ENCODE data around the gene KRT37.
A peak's percentile ranks its signal among the peaks of the same experiment; 100 is the strongest.
"Not testable (repeated sequence)": the region's sequence is repeated elsewhere in the genome, so short reads cannot be mapped to it uniquely, and the experiment has no call there.

The KRT37 gene

GRCh38 chr17:41422586-41422985 lies 1.8 kb downstream of the KRT37 start:
- not testable (repeated sequence) for DNase-seq; H3K27ac Mint-ChIP-seq; H3K36me3 Mint-ChIP-seq; ATAC-seq (replicated peaks); H3K4me3 Mint-ChIP-seq; H3K4me1 Mint-ChIP-seq; H3K9me3 Mint-ChIP-seq
- peaks cover 15 to 41% of the 10 kb centered on the region in 2 donors for H3K27me3 Mint-ChIP-seq

GRCh38 chr17:41421617-41422016 lies 2.8 kb downstream of the KRT37 start:
- peaks cover 11 to 41% of the 10 kb centered on the region in 2 donors for H3K27me3 Mint-ChIP-seq

GRCh38 chr17:41421116-41421515 lies 3.3 kb downstream of the KRT37 start:
- no peak for DNase-seq
- Mint-ChIP-seq H3K27me3 (peaks cover 11 to 40% of the 10 kb centered on the region in 2 donors), H3K36me3 (no peaks in the 10 kb centered on the region), H3K27ac (no peak overlapping the region), H3K9me3 (no peaks in the 10 kb centered on the region), H3K4me3 (no peak overlapping the region), H3K4me1 (peaks cover 0 to 7% of the 10 kb centered on the region in 2 donors)
- no peak for ATAC-seq (replicated peaks)

More at GRCh38 chr17:41421617-41422016, 2.8 kb downstream of the KRT37 start:
- Mint-ChIP-seq H3K27ac (no peak overlapping the region), H3K4me3 (no peak overlapping the region), H3K9me3 (no peaks in the 10 kb centered on the region), H3K4me1 (peaks cover 0 to 7% of the 10 kb centered on the region in 2 donors), H3K36me3 (no peaks in the 10 kb centered on the region)
- ATAC-seq (replicated peaks) (no peak), DNase-seq (no peak)

- Mint-ChIP-seq H3K9me3 (no peaks in the 10 kb centered on the region), H3K27ac (no peak overlapping the region), H3K27me3 (peaks cover 5 to 31% of the 10 kb centered on the region in 2 donors), H3K36me3 (no peaks in the 10 kb centered on the region), H3K4me1 (peaks cover 0 to 7% of the 10 kb centered on the region in 2 donors), H3K4me3 (no peak overlapping the region)
- DNase-seq: no peak
- ATAC-seq (replicated peaks): no peak
These were observed 4.3 kb downstream of the KRT37 start for GRCh38 chr17:41420134-41420533.

GRCh38 chr17:41419716-41420115 lies 4.7 kb downstream of the KRT37 start:
- ATAC-seq (replicated peaks): no peak
- H3K4me3 Mint-ChIP-seq: no peak overlapping the region
- H3K36me3 Mint-ChIP-seq: no peaks in the 10 kb centered on the region
- no peaks in the 10 kb centered on the region for H3K9me3 Mint-ChIP-seq
- H3K27me3 Mint-ChIP-seq: peaks cover 4 to 31% of the 10 kb centered on the region in 2 donors
- no peak overlapping the region for H3K27ac Mint-ChIP-seq
- peaks cover 0 to 7% of the 10 kb centered on the region in 2 donors for H3K4me1 Mint-ChIP-seq
- no peak for DNase-seq

GRCh38 chr17:41418116-41418860 lies 6.1 kb downstream of the KRT37 start:
- Mint-ChIP-seq H3K4me1 (peaks cover 0 to 7% of the 10 kb centered on the region in 2 donors), H3K4me3 (no peak overlapping the region), H3K36me3 (no peaks in the 10 kb centered on the region), H3K27me3 (peaks cover 8 to 33% of the 10 kb centered on the region in 2 donors), H3K9me3 (no peaks in the 10 kb centered on the region), H3K27ac (no peak overlapping the region)
- ATAC-seq (replicated peaks): no peak
- DNase-seq: no peak

- H3K27ac Mint-ChIP-seq: peak overlapping the region; percentile 26
- peak; percentile 73 for ATAC-seq (replicated peaks)
- DNase-seq: no peak
These were observed 6.8 kb downstream of the KRT37 start for GRCh38 chr17:41417576-41418015.

GRCh38 chr17:41417127-41417526 lies 7.3 kb downstream of the KRT37 start:
- H3K4me1 Mint-ChIP-seq: peaks cover 0 to 7% of the 10 kb centered on the region in 2 donors
- peak overlapping the region; percentile 26 for H3K27ac Mint-ChIP-seq
- no peaks in the 10 kb centered on the region for H3K36me3 Mint-ChIP-seq
- DNase-seq (no peak), ATAC-seq (replicated peaks) (no peak)
- H3K4me3 Mint-ChIP-seq: no peak overlapping the region
- peaks cover 8 to 31% of the 10 kb centered on the region in 2 donors for H3K27me3 Mint-ChIP-seq
- no peaks in the 10 kb centered on the region for H3K9me3 Mint-ChIP-seq

More at GRCh38 chr17:41417576-41418015, 6.8 kb downstream of the KRT37 start:
- Mint-ChIP-seq H3K4me3 (no peak overlapping the region), H3K27me3 (peaks cover 8 to 27% of the 10 kb centered on the region in 2 donors), H3K9me3 (no peaks in the 10 kb centered on the region), H3K4me1 (peaks cover 0 to 7% of the 10 kb centered on the region in 2 donors), H3K36me3 (no peaks in the 10 kb centered on the region)

- H3K27ac Mint-ChIP-seq: no peak overlapping the region
- peaks cover 8 to 38% of the 10 kb centered on the region in 2 donors for H3K27me3 Mint-ChIP-seq
- H3K4me3 Mint-ChIP-seq: no peak overlapping the region
- no peaks in the 10 kb centered on the region for H3K36me3 Mint-ChIP-seq
- H3K4me1 Mint-ChIP-seq: peaks cover 0 to 7% of the 10 kb centered on the region in 2 donors
- ATAC-seq (replicated peaks) (no peak), DNase-seq (no peak)
- H3K9me3 Mint-ChIP-seq: no peaks in the 10 kb centered on the region
These were observed 7.9 kb downstream of the KRT37 start for GRCh38 chr17:41416479-41416878.

- H3K27me3 Mint-ChIP-seq: peaks cover 8 to 43% of the 10 kb centered on the region in 2 donors
- ATAC-seq (replicated peaks): no peak
- DNase-seq: no peak
- peaks cover 0 to 7% of the 10 kb centered on the region in 2 donors for H3K4me1 Mint-ChIP-seq
- H3K4me3 Mint-ChIP-seq: no peak overlapping the region
- no peak overlapping the region for H3K27ac Mint-ChIP-seq
- no peaks in the 10 kb centered on the region for H3K9me3 Mint-ChIP-seq
- H3K36me3 Mint-ChIP-seq: no peaks in the 10 kb centered on the region
These were observed 8.5 kb downstream of the KRT37 start for GRCh38 chr17:41415833-41416335.

GRCh38 chr17:41415411-41415810 lies 9.0 kb downstream of the KRT37 start:
- ATAC-seq (replicated peaks): no peak
- DNase-seq: no peak
- H3K27me3 Mint-ChIP-seq: peaks cover 8 to 41% of the 10 kb centered on the region in 2 donors
- H3K4me3 Mint-ChIP-seq: no peak overlapping the region
- no peaks in the 10 kb centered on the region for H3K36me3 Mint-ChIP-seq
- H3K9me3 Mint-ChIP-seq: no peaks in the 10 kb centered on the region
- H3K27ac Mint-ChIP-seq: no peak overlapping the region
- H3K4me1 Mint-ChIP-seq: peaks cover 0 to 7% of the 10 kb centered on the region in 2 donors

- H3K4me3 Mint-ChIP-seq: no peak overlapping the region
- H3K27ac Mint-ChIP-seq: no peak overlapping the region
- DNase-seq: no peak
- no peaks in the 10 kb centered on the region for H3K36me3 Mint-ChIP-seq
- peaks cover 11 to 41% of the 10 kb centered on the region in 2 donors for H3K27me3 Mint-ChIP-seq
- no peak for ATAC-seq (replicated peaks)
- H3K4me1 Mint-ChIP-seq: peaks cover 0 to 7% of the 10 kb centered on the region in 2 donors
- H3K9me3 Mint-ChIP-seq: no peaks in the 10 kb centered on the region
These were observed 10.4 kb downstream of the KRT37 start for GRCh38 chr17:41413982-41414381.

GRCh38 chr17:41413353-41413957 lies 10.9 kb downstream of the KRT37 start:
- Mint-ChIP-seq H3K4me3 (no peak overlapping the region), H3K9me3 (no peaks in the 10 kb centered on the region), H3K27me3 (peaks cover 15 to 45% of the 10 kb centered on the region in 2 donors), H3K4me1 (peaks cover 0 to 7% of the 10 kb centered on the region in 2 donors), H3K27ac (no peak overlapping the region), H3K36me3 (no peaks in the 10 kb centered on the region)
- DNase-seq (no peak), ATAC-seq (replicated peaks) (no peak)

- H3K4me1 Mint-ChIP-seq: no peaks in the 10 kb centered on the region
- ATAC-seq (replicated peaks) (no peak), DNase-seq (no peak)
- H3K27ac Mint-ChIP-seq: no peak overlapping the region
- no peak overlapping the region for H3K4me3 Mint-ChIP-seq
- H3K27me3 Mint-ChIP-seq: peaks cover 19 to 45% of the 10 kb centered on the region in 2 donors
- no peaks in the 10 kb centered on the region for H3K9me3 Mint-ChIP-seq
- no peaks in the 10 kb centered on the region for H3K36me3 Mint-ChIP-seq
These were observed 13.1 kb downstream of the KRT37 start for GRCh38 chr17:41411072-41411840.
